Stimulated activated naive CD4-positive, alpha-beta T cell treated with Interleukin-2 at 50 U/mL for 16 hours (primary cell): ENCODE data around the gene ZSCAN4.
A peak's percentile ranks its signal among the peaks of the same experiment; 100 is the strongest.

Source experiments
- DNase-seq: peaks from one replicate; lab custom pipeline; 2025; lab: John Stamatoyannopoulos, UW

ZSCAN4 gene

DNA sequence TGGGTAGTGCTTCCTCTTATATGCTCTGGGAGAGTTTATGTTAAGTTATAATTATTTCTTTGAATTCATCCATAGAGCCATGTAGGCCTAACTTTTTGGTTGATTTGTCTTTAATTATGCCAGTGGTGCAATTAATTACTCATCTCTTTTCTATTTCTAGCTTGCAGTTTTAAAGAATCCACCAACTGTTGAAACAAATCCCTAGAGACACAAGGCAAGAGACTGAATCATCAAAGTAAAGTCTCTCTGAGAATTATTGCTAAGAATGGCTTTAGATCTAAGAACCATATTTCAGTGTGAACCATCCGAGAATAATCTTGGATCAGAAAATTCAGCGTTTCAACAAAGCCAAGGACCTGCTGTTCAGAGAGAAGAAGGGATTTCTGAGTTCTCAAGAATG, 7.1 kb downstream of the ZSCAN4 start:
- no peak for DNase-seq

DNA sequence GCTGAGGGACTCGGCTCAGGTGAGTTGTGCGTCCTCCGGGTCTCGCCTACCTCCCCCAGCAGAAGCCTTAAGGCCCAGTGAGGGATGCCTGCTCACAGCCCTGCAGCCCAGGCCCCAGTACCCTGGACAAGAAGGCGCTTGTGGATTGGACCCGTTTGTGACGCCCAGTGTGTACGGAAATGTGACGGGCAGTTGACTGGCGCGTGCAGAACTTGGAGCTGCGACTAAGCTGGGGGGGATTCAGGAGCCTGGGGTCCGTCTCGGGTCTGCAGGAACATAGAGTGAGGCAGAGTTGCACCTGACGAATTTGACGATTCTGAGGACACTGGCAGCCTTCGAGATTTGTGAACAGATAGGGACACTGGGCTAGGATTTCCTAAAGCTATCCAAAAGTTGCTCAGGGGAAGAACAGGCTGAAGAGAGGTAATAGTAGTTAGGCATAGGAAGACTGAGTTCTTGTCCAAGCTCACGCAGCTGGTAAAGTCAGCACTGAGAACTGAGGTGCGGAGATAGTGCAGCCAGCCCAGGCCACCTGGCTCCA, 13.6 kb downstream of the ZSCAN4 start:
- DNase-seq: no peak

DNA sequence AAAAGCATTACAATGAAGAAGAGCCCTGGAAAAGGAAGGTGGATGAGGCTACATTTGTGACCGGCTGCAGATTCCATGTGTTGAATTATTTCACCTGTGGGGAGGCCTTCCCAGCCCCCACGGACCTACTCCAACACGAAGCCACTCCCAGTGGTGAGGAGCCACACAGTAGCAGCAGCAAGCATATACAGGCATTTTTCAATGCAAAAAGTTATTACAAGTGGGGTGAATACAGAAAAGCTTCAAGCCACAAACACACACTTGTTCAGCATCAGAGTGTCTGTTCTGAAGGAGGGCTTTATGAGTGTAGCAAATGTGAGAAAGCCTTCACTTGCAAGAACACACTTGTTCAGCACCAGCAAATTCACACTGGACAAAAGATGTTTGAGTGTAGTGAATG, 18.0 kb downstream of the ZSCAN4 start:
- DNase-seq: no peak

- no peak for DNase-seq
These were observed 18.8 kb downstream of the ZSCAN4 start for GRCh38 chr19:57687363-57688010.

DNA sequence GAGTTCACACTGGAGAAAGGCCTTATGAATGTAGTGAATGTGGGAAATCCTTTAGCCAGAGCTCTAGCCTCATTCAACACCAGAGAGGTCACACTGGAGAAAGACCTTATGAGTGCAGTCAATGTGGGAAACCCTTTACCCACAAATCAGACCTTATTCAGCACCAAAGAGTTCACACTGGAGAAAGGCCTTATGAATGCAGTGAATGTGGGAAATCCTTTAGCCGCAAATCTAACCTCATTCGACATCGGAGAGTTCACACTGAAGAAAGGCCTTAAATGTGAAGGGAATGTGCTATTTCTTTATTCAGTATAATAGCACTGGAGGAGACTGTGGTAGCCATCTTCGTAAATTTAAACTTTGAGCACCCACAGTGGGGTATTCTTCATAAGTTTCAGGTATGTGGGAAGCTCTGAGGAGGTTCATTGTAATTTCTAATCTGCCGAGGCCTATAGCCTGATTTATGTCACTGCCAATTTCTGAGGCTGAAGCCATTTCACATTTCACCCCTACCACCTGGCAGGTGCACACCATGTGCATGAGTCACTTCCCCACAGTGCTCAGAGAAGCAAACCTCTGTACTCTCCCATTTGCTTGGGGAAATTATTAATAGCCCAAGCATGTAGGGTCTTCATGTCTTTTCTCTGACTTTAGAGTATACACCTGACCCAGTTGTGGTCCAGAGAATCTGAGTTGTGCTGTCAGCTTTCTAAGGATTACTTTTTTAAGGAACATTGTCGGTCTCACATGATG, 19.5 kb downstream of the ZSCAN4 start:
- no peak for DNase-seq

- no peak for DNase-seq
These were observed 21.0 kb downstream of the ZSCAN4 start for GRCh38 chr19:57689750-57690149.

GRCh38 chr19:57701625-57702024, 32.9 kb downstream of the ZSCAN4 start:
- DNase-seq: no peak

DNA sequence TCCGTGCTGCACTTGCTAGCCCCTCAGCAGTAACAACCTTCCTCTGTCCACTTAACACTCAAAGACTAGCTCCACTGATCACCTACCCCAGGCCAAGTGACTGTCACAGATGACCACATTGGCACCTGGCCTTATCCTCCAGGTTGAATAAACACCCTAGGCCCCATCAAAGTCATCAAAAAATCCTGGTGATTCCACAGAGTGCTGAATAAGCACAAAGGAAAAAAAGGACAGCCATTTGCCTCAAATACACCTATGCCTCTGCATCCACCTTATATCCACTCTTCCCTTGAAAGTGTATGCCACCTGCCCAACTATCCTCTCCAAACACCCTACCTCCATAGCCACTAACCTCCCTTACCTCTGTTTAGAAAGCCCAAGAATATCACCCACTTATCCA, 37.6 kb downstream of the ZSCAN4 start:
- no peak for DNase-seq

GRCh38 chr19:57708641-57709361, 40.1 kb downstream of the ZSCAN4 start, which contains the start of gene ZNF154:
TSS of gene ZNF154 (minus strand) at chr19:57709204. CDS start at chr19:57708971, 233 bp downstream.
- peak; percentile 24 for DNase-seq

DNA sequence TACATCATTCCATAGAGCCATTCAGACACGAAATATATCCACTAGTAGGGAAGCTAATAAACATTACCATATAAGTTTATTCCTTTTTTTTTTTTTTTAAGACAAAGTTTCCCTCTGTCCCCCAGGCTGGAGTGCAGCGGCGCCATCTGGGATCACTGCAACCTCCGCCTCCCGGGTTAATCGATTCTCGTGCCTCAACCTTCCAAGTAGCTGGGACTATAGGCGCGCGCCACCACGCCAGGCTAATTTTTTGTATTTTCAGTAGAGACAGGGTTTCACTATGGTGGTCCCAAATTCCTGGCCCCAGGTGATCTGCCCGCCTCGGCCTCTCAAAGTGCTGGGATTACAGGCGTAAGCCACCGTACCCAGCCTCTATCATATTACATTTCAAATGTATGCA, 40.9 kb downstream of the ZSCAN4 start:
- no peak for DNase-seq

DNA sequence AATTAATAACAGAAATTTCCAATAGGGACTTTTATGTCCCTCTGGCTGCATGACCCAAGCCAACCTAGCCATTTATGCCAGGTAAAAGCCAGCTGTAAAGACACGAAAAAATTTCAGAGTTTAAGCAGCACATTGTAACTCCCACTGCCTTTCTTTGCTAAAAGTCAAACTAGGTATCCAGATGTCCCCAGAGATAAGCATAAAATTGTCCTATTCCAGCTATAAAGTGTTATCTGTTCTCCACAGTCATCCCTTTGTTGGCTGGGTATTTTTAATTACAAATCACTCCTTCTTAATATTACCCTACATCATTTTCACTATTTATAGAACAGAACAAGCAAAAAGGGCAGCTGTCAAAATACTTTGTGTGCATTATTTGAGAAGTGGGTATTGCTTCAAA, 43.5 kb downstream of the ZSCAN4 start:
- no peak for DNase-seq

GRCh38 chr19:57719424-57719823, 50.7 kb downstream of the ZSCAN4 start:
- DNase-seq: no peak

- DNase-seq: no peak
These were observed 51.3 kb downstream of the ZSCAN4 start for GRCh38 chr19:57719901-57720519.

GRCh38 chr19:57720878-57721277, 52.1 kb downstream of the ZSCAN4 start:
- DNase-seq: no peak
